GM12874 (cell line): ENCODE measurements around the gene TMEM92.

Experiments
- TF ChIP-seq, protein P1 (sequence below): IDR thresholded peaks from 2 replicates; pipeline ENCODE4 v1.5.1; 2011; ENCODE audit warnings: low read depth, mild to moderate bottlenecking, control low read depth, low read length, moderate library complexity; ENCODE audit not compliant: insufficient read depth

Gene TMEM92

GRCh38 chr17:50311112-50311460 is 36.8 kb downstream of the TMEM92 start:
- TF ChIP-seq, protein P1, sequence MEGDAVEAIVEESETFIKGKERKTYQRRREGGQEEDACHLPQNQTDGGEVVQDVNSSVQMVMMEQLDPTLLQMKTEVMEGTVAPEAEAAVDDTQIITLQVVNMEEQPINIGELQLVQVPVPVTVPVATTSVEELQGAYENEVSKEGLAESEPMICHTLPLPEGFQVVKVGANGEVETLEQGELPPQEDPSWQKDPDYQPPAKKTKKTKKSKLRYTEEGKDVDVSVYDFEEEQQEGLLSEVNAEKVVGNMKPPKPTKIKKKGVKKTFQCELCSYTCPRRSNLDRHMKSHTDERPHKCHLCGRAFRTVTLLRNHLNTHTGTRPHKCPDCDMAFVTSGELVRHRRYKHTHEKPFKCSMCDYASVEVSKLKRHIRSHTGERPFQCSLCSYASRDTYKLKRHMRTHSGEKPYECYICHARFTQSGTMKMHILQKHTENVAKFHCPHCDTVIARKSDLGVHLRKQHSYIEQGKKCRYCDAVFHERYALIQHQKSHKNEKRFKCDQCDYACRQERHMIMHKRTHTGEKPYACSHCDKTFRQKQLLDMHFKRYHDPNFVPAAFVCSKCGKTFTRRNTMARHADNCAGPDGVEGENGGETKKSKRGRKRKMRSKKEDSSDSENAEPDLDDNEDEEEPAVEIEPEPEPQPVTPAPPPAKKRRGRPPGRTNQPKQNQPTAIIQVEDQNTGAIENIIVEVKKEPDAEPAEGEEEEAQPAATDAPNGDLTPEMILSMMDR: no peak

DNA sequence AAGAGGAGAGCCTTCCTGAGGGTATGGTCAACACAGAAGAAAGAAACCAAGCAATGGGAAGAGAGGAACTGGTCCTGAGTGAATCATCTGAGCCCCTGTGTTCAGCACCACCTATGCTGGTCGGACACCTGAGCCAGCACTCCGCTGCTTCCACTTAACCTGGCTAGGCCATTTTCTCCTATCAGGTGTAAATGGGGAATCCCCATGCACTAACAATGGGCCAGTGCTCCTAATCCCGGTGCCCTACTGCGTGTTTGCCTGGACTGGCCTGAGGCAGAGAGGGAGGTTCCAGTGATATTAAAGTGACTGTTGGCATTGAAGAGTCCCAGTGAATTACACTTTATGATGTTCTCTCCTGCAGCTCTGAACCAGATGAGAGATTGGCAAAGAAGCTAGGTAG is 37.2 kb downstream of the TMEM92 start:
- TF ChIP-seq, protein P1: no peak

- TF ChIP-seq, protein P1: no peak
Observed at GRCh38 chr17:50312308-50312707, 38.0 kb downstream of the TMEM92 start.

DNA sequence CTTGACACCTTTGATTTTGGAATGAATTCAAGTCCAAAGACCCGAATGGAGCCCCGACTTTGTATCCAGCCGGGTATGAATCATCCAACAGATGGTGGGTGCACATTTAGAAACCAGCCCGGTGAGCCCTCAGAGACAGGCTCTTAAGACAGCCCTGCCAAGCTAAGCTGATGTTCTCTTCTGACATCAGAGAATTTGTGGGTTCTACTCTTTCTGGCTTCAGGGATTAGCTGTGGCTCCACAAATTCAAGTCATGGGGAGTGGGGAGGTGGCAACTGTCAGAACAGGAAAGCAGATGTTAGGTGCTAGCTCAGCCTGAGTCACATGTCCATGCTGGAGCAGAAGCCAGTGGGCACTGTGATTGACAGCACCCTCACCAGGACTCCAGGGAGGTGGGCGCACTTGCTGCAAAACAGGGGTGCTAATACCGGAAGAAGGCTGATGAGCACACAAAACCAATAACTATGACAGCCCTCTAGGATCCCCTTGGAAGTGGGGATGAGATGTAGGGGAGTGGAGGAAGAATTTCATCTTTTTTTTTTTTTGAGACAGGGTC is 40.3 kb downstream of the TMEM92 start:
- TF ChIP-seq, protein P1: no peak

- TF ChIP-seq, protein P1: no peak
Observed at GRCh38 chr17:50316016-50316587, 41.8 kb downstream of the TMEM92 start.

DNA sequence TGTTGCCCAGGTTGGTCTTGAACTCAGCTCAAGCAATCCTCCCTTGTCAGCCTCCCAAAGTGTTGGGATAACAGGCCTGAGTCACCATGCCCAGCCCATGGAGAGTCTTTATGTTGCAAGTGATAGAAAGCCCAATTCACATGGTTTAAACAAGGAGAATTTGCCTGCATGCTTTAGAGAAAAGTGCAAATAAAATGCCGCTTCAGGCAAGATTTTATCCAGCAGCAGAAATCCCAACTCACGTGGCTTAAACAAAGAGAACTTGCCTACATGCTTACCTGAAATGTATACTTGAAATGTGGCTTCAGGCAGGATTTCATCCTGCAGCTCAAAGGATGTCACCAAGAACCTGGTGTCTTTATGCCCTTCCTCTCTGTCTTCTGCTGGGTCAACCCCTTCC is 42.9 kb downstream of the TMEM92 start:
- TF ChIP-seq, protein P1: no peak

GRCh38 chr17:50318501-50319285 is 44.4 kb downstream of the TMEM92 start:
- TF ChIP-seq, protein P1: no peak
